ENCODE results near the gene ISOC1.

The ISOC1 gene

GRCh38 chr5:129141078-129141477 is 46.5 kb downstream of the ISOC1 start:
- Histone ChIP-seq H3K36me3 (ENCODE audit: insufficient read depth, low read depth, low read length) (no peaks in the 10 kb centered on the region), H3K9me3 (ENCODE audit: insufficient read depth, low read depth, low read length) (no peaks in the 10 kb centered on the region), H3K27me3 (ENCODE audit: insufficient read depth, low read length) (no peaks in the 10 kb centered on the region), H3K9ac (ENCODE audit: low read depth, low read length) (no peak overlapping the region), H3K27ac (ENCODE audit: low read length) (no peak overlapping the region), H3K4me3 (ENCODE audit: low read length) (no peak overlapping the region), H3K4me1 (ENCODE audit: insufficient read depth, low read length) (no peaks in the 10 kb centered on the region)

DNA sequence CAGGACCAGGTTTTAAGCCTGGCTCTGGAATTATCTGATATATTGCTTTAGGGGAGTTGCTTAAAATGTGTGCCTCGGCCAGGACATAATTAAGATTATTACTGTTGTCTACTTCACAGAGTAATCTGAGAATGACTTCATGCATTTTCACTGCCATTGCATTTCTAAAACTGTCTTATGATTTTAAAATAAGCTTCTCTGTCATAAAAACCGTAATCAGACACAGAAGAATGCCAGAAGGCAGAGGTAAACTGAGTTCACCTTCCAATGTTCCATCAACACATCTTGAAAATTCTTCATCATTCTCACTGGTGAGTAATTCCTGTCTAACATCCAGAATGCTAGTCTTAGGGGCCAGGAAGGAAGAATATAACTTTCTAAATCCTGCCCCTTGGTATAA is 47.1 kb downstream of the ISOC1 start:
- no peak overlapping the region for H3K9ac ChIP-seq (ENCODE audit: low read depth, low read length)

GRCh38 chr5:129155876-129156275 is 61.3 kb downstream of the ISOC1 start:
- no peak overlapping the region for H3K27ac ChIP-seq (ENCODE audit: low read length)
- H3K9ac ChIP-seq (ENCODE audit: low read depth, low read length), result no peak overlapping the region
- no peaks in the 10 kb centered on the region for H3K27me3 ChIP-seq (ENCODE audit: insufficient read depth, low read length)
- H3K9me3 ChIP-seq (ENCODE audit: insufficient read depth, low read depth, low read length), result no peaks in the 10 kb centered on the region
- H3K36me3 ChIP-seq (ENCODE audit: insufficient read depth, low read depth, low read length), result no peaks in the 10 kb centered on the region
- H3K4me3 ChIP-seq (ENCODE audit: low read length), result no peak overlapping the region
- H3K4me1 ChIP-seq (ENCODE audit: insufficient read depth, low read length), result no peaks in the 10 kb centered on the region

More for the DNA sequence above, 47.1 kb downstream of the ISOC1 start:
- Histone ChIP-seq H3K9me3 (ENCODE audit: insufficient read depth, low read depth, low read length) (no peaks in the 10 kb centered on the region), H3K4me3 (ENCODE audit: low read length) (no peak overlapping the region), H3K27ac (ENCODE audit: low read length) (no peak overlapping the region), H3K27me3 (ENCODE audit: insufficient read depth, low read length) (no peaks in the 10 kb centered on the region), H3K36me3 (ENCODE audit: insufficient read depth, low read depth, low read length) (no peaks in the 10 kb centered on the region), H3K4me1 (ENCODE audit: insufficient read depth, low read length) (no peaks in the 10 kb centered on the region)

- Histone ChIP-seq H3K27me3 (ENCODE audit: insufficient read depth, low read length) (no peaks in the 10 kb centered on the region), H3K4me1 (ENCODE audit: insufficient read depth, low read length) (no peaks in the 10 kb centered on the region), H3K36me3 (ENCODE audit: insufficient read depth, low read depth, low read length) (no peaks in the 10 kb centered on the region), H3K27ac (ENCODE audit: low read length) (no peak overlapping the region), H3K9ac (ENCODE audit: low read depth, low read length) (no peak overlapping the region), H3K9me3 (ENCODE audit: insufficient read depth, low read depth, low read length) (no peaks in the 10 kb centered on the region), H3K4me3 (ENCODE audit: low read length) (no peak overlapping the region)
These were observed 67.3 kb downstream of the ISOC1 start for GRCh38 chr5:129161830-129162229.

All from iPS-20b (cell line).